GM23248 (cell line): ENCODE data around the gene LRRC2. TPM values are rescaled to one million over a fixed set of nuclear protein-coding genes. Genes with fewer than 3 reads are reported as not detected.

Source experiments
- DNase-seq: peaks from one replicate; pipeline ENCODE4 v3.0.0-alpha.2; 2015
- H2AFZ ChIP-seq: fragments of 200-600 bp; sonication (generic); 2 replicates; pipeline ENCODE4 v1.6.1; 2016; ENCODE audit warnings: antibody characterized with exemption
- H3F3A ChIP-seq: fragments of 200-600 bp; sonication (generic); 2 replicates; pipeline ENCODE4 v1.6.1; 2016; ENCODE audit warnings: mild to moderate bottlenecking, antibody characterized with exemption, mixed run types; ENCODE audit not compliant: insufficient read depth
- H3K27ac ChIP-seq: fragments of 200-600 bp; sonication (generic); 2 replicates; pipeline ENCODE4 v1.5.1; 2016; ENCODE audit warnings: mild to moderate bottlenecking
- H3K27me3 ChIP-seq: fragments of 200-600 bp; sonication (generic); replicated peaks from 2 replicates; pipeline ENCODE4 v1.6.1; 2016; ENCODE audit warnings: mild to moderate bottlenecking; ENCODE audit not compliant: insufficient read depth
- H3K36me3 ChIP-seq: fragments of 200-600 bp; sonication (generic); 2 replicates; pipeline ENCODE4 v1.6.1; 2016; ENCODE audit warnings: low read depth, mild to moderate bottlenecking
- H3K4me1 ChIP-seq: fragments of 200-600 bp; sonication (generic); 2 replicates; pipeline ENCODE4 v1.6.1; 2016; ENCODE audit warnings: mild to moderate bottlenecking; ENCODE audit not compliant: insufficient read depth
- H3K4me2 ChIP-seq: fragments of 200-600 bp; sonication (generic); one replicate; pipeline ENCODE4 v1.6.1; 2016; ENCODE audit warnings: mild to moderate bottlenecking; ENCODE audit not compliant: unreplicated experiment
- H3K4me3 ChIP-seq: fragments of 200-600 bp; sonication (generic); 2 replicates; pipeline ENCODE4 v1.5.1; 2016; ENCODE audit warnings: mild to moderate bottlenecking
- H3K79me2 ChIP-seq: fragments of 200-600 bp; sonication (generic); 2 replicates; pipeline ENCODE4 v1.6.1; 2016; ENCODE audit warnings: mild to moderate bottlenecking; ENCODE audit not compliant: insufficient read depth
- H3K9ac ChIP-seq: fragments of 200-600 bp; sonication (generic); 2 replicates; pipeline ENCODE4 v1.6.1; 2016; ENCODE audit warnings: mild to moderate bottlenecking
- H3K9me2 ChIP-seq: fragments of 200-600 bp; sonication (generic); 2 replicates; pipeline ENCODE4 v1.6.1; 2016; ENCODE audit warnings: mixed run types, mild to moderate bottlenecking, moderate library complexity; ENCODE audit not compliant: insufficient read depth
- H3K9me3 ChIP-seq: fragments of 200-600 bp; sonication (generic); one replicate; pipeline ENCODE4 v1.6.1; 2017; ENCODE audit warnings: low read depth
- H4K20me1 ChIP-seq: fragments of 200-600 bp; sonication (generic); 2 replicates; pipeline ENCODE4 v1.6.0; 2016; ENCODE audit not compliant: insufficient read depth
- EZH2 ChIP-seq: fragments of 200-600 bp; sonication (generic); IDR thresholded peaks from 2 replicates; pipeline ENCODE4 v1.6.1; 2018; ENCODE audit warnings: antibody characterized with exemption, mild to moderate bottlenecking; ENCODE audit not compliant: insufficient read depth, poor library complexity, severe bottlenecking
- EZH2phosphoT487 ChIP-seq: fragments of 200-600 bp; sonication (generic); IDR thresholded peaks from 2 replicates; pipeline ENCODE4 v1.6.1; 2018; ENCODE audit warnings: antibody characterized with exemption, moderate library complexity, mild to moderate bottlenecking, low read depth; ENCODE audit not compliant: insufficient read depth
- WGBS, 2 experiments: methylation state at CpG; one replicate each; pipeline ENCODE4 v1.1.6; 2015 to 2017; ENCODE audit warnings: low lambda C conversion rate in 2 of 2, low coverage in 1 of 2; ENCODE audit errors: missing lambda C conversion rate in 2 of 2; 5-methylcytosine and 5-hydroxymethylcytosine counted together
- in situ Hi-C: fragments of 300-500 bp; cut with MboI; formaldehyde crosslinking; loops from 2 replicates; pipeline ENCODE4 v1.15.0; 2020
- polyA plus RNA-seq: library from polyadenylated mRNA; unstranded; fragments of >200 nt; fragmentation: Nextera tagmentation; extraction: Ambion mirVana; gene quantifications from 2 replicates; pipeline ENCODE4 v1.2.1, GENCODE V29; 2016
- total RNA-seq: library from RNA; depleted of rRNA; stranded (reverse); fragments of >200 nt; shearing (Covaris generic); gene quantifications from 2 replicates; pipeline ENCODE4 v1.2.3, GENCODE V29; 2014; rRNA removed

The LRRC2 gene
- total RNA-seq (10.6 and 10.8 TPM in 2 replicates), polyA plus RNA-seq (16.7 and 17.7 TPM in 2 replicates)

- H3K36me3 ChIP-seq = no peaks in the 10 kb centered on the region; the same call in 1 of the 2 replicates
- peak within 1 kb of the TSS; percentile 79 for H3K9ac ChIP-seq
- in situ Hi-C loops = no loop called here
- H3K4me3 ChIP-seq = peak within 1 kb of the TSS; percentile 78
- peak within 1 kb of the TSS; percentile 89 for H3K4me2 ChIP-seq
- H3K9me3 ChIP-seq = no peaks in the 10 kb centered on the region
- H3K79me2 ChIP-seq = peaks cover 13% of the 10 kb centered on the region; the same call in 1 of the 2 replicates
- DNase-seq = peak; percentile 81
- peak within 1 kb of the TSS; percentile 48 for H3K27ac ChIP-seq
- 0 to 1% methylated on average over 25 to 30 of the region's 39 CpGs for WGBS, 2 experiments
- H3K27me3 ChIP-seq = no peaks in the 10 kb centered on the region
- no peaks in the 10 kb centered on the region for H4K20me1 ChIP-seq
- H3K9me2 ChIP-seq = no peaks in the 10 kb centered on the region
- H3F3A ChIP-seq = peaks cover 16% of the 10 kb centered on the region
- peak within 1 kb of the TSS; percentile 85 for H2AFZ ChIP-seq
- TF ChIP-seq EZH2phosphoT487 (no peak), EZH2 (no peak)
- peaks cover 18% of the 10 kb centered on the region for H3K4me1 ChIP-seq
Measured at GRCh38 chr3:46566040-46566641, at the start of gene LRRC2. Gene LRRC2, minus strand, starts transcription at chr3:46566302. Its CDS starts 14,711 bp downstream, at chr3:46551591.

- TF ChIP-seq EZH2phosphoT487 = no peak
- TF ChIP-seq EZH2 = no peak
- 66 to 67% methylated on average over 9 of the region's 9 CpGs for WGBS, 2 experiments
- H3K9ac ChIP-seq = no peak overlapping the region
- H4K20me1 ChIP-seq = no peaks in the 10 kb centered on the region
- H3K4me3 ChIP-seq = no peak overlapping the region
- H2AFZ ChIP-seq = no peak overlapping the region
- no peak overlapping the region for H3K4me2 ChIP-seq
- DNase-seq = no peak
- no peaks in the 10 kb centered on the region for H3K27me3 ChIP-seq
- H3K79me2 ChIP-seq = no peaks in the 10 kb centered on the region
- H3F3A ChIP-seq = no peaks in the 10 kb centered on the region
- no peaks in the 10 kb centered on the region for H3K36me3 ChIP-seq
- H3K4me1 ChIP-seq = peaks cover 5% of the 10 kb centered on the region; the same call in 1 of the 2 replicates
- no peak overlapping the region for H3K27ac ChIP-seq
- no peaks in the 10 kb centered on the region for H3K9me2 ChIP-seq
- in situ Hi-C loops = no loop called here
- H3K9me3 ChIP-seq = no peaks in the 10 kb centered on the region
Measured at GRCh38 chr3:46615050-46615775, 49.1 kb upstream of the LRRC2 start.

GRCh38 chr3:46614431-46614830 is 48.3 kb upstream of the LRRC2 start:
- no peak overlapping the region for H3K27ac ChIP-seq
- H3K4me2 ChIP-seq = no peak overlapping the region
- no peaks in the 10 kb centered on the region for H3K9me2 ChIP-seq
- no peaks in the 10 kb centered on the region for H4K20me1 ChIP-seq
- H3K4me1 ChIP-seq = no peaks in the 10 kb centered on the region
- H3K9me3 ChIP-seq = no peaks in the 10 kb centered on the region
- H2AFZ ChIP-seq = no peak overlapping the region
- no peak for TF ChIP-seq EZH2
- TF ChIP-seq EZH2phosphoT487 = no peak
- no peaks in the 10 kb centered on the region for H3F3A ChIP-seq
- no peak for DNase-seq
- no peaks in the 10 kb centered on the region for H3K79me2 ChIP-seq
- no peak overlapping the region for H3K4me3 ChIP-seq
- no peaks in the 10 kb centered on the region for H3K27me3 ChIP-seq
- H3K36me3 ChIP-seq = no peaks in the 10 kb centered on the region
- in situ Hi-C loops = no loop called here
- WGBS, 2 experiments = 78 to 88% methylated on average over 4 of the region's 4 CpGs
- no peak overlapping the region for H3K9ac ChIP-seq

- no peak for DNase-seq
- H3K79me2 ChIP-seq = no peaks in the 10 kb centered on the region
- no peaks in the 10 kb centered on the region for H3F3A ChIP-seq
- H3K4me3 ChIP-seq = no peak overlapping the region
- H3K27ac ChIP-seq = no peak overlapping the region
- no peaks in the 10 kb centered on the region for H4K20me1 ChIP-seq
- no peaks in the 10 kb centered on the region for H3K9me2 ChIP-seq
- H3K4me2 ChIP-seq = no peak overlapping the region
- no peaks in the 10 kb centered on the region for H3K27me3 ChIP-seq
- H3K9me3 ChIP-seq = no peaks in the 10 kb centered on the region
- no peak overlapping the region for H2AFZ ChIP-seq
- in situ Hi-C loops = no loop called here
- WGBS, 2 experiments = 73 to 76% methylated on average over 10 of the region's 10 CpGs
- TF ChIP-seq EZH2 = no peak
- TF ChIP-seq EZH2phosphoT487 = no peak
- H3K4me1 ChIP-seq = no peaks in the 10 kb centered on the region
- H3K9ac ChIP-seq = no peak overlapping the region
- H3K36me3 ChIP-seq = no peaks in the 10 kb centered on the region
Measured at GRCh38 chr3:46613313-46614005, 47.4 kb upstream of the LRRC2 start.
